AG09309 (cell line): ENCODE data around the gene SLC9A5.

Experiments used
- DNase-seq: peaks from one replicate; pipeline ENCODE4 v3.0.0-alpha.2; 2010; ENCODE audit warnings: low read depth
- H3K4me3 ChIP-seq: 2 replicates; pipeline ENCODE4 v1.5.1; 2011; ENCODE audit warnings: mild to moderate bottlenecking, low read depth, low read length, moderate library complexity; ENCODE audit not compliant: control insufficient read depth
- TF ChIP-seq, protein P1 (sequence below): IDR thresholded peaks from 2 replicates; pipeline ENCODE4 v1.5.1; 2011; ENCODE audit warnings: mild to moderate bottlenecking, low read depth, low read length, inconsistent platforms; ENCODE audit not compliant: insufficient read depth, control insufficient read depth; ENCODE audit errors: missing control alignments

SLC9A5 gene

DNA sequence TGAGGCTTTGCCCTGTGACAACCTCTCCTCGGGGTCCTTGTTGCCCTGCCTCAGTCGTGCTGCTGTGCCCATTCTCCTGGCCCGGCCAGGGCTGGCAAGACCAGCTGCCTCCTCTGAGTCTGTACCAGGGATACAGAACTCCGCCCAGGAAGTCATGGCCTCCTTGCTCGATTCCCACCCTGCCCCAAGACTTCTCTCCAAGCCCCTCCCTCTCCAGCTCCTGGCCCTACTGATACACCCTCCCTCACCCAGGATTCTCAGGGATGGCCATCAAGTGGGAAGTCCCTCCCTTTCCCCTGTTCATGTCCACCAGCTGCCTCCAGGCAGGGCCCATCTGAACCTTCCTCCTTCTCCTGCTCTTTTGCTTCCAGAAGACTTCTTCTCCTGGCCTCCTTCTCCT lies 33.1 kb upstream of the SLC9A5 start:
- H3K4me3 ChIP-seq = no peak overlapping the region
- TF ChIP-seq, protein P1, sequence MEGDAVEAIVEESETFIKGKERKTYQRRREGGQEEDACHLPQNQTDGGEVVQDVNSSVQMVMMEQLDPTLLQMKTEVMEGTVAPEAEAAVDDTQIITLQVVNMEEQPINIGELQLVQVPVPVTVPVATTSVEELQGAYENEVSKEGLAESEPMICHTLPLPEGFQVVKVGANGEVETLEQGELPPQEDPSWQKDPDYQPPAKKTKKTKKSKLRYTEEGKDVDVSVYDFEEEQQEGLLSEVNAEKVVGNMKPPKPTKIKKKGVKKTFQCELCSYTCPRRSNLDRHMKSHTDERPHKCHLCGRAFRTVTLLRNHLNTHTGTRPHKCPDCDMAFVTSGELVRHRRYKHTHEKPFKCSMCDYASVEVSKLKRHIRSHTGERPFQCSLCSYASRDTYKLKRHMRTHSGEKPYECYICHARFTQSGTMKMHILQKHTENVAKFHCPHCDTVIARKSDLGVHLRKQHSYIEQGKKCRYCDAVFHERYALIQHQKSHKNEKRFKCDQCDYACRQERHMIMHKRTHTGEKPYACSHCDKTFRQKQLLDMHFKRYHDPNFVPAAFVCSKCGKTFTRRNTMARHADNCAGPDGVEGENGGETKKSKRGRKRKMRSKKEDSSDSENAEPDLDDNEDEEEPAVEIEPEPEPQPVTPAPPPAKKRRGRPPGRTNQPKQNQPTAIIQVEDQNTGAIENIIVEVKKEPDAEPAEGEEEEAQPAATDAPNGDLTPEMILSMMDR = no peak

GRCh38 chr16:67216612-67217490 lies 31.9 kb upstream of the SLC9A5 start:
- DNase-seq = no peak
- H3K4me3 ChIP-seq = no peak overlapping the region
- TF ChIP-seq, protein P1 = no peak

More for the DNA sequence above, 33.1 kb upstream of the SLC9A5 start:
- DNase-seq = no peak

DNA sequence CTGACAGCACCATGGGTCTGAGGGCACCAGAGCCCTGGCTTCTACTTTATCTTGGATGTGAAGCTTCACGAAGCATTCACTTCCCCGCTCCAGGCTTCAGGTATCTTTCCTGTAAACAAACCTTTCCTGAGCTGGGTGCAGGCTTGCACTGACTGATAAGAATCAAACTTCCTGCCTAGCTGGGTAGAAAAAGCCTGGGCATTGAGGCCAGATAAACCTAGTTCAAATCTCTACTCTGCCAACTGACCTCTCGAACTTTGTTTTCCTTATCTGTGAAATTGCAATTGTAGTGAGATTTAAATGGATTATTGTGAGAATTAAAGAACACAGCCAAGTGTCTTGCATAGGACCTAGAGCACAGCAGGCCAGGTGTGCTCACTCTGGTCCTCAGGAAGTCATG lies 24.8 kb upstream of the SLC9A5 start:
- no peak overlapping the region for H3K4me3 ChIP-seq
- DNase-seq = no peak
- TF ChIP-seq, protein P1 = no peak

- TF ChIP-seq, protein P1 = no peak
- H3K4me3 ChIP-seq = peak overlapping the region; percentile 95
- DNase-seq = no peak
These were observed 22.4 kb upstream of the SLC9A5 start for GRCh38 chr16:67226295-67226803.

- peak within 1 kb of the TSS; percentile 95 for H3K4me3 ChIP-seq
- TF ChIP-seq, protein P1 = peak; percentile 5
- DNase-seq = peak; percentile 88
These were observed 21.8 kb upstream of the SLC9A5 start, which contains the start of gene TMEM208 for GRCh38 chr16:67226804-67227566. TMEM208 (plus strand) TSS chr16:67227130; CDS start chr16:67227219, 89 bp downstream.

DNA sequence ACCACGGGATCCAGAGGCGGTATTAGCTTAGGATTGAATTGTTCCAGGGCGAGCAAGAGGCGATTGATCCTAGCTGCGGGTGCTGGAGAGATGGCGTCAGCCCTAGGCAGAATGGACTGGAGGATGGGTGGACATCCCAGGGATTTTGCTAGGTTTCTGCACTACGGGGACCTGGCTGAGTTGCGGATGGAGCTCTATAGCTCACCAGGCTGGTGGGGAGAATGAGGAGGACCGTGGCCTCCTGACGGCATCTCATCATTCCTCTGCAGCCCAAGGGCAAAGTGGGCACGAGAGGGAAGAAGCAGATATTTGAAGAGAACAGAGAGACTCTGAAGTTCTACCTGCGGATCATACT lies 21.2 kb upstream of the SLC9A5 start:
- TF ChIP-seq, protein P1 = no peak
- no peak for DNase-seq
- peak overlapping the region; percentile 95 for H3K4me3 ChIP-seq
